ENCODE measurements around the gene ST8SIA1.
"Not testable (repeated sequence)": the region's sequence is repeated elsewhere in the genome, so short reads cannot be mapped to it uniquely, and the experiment has no call there.

ST8SIA1 gene

DNA sequence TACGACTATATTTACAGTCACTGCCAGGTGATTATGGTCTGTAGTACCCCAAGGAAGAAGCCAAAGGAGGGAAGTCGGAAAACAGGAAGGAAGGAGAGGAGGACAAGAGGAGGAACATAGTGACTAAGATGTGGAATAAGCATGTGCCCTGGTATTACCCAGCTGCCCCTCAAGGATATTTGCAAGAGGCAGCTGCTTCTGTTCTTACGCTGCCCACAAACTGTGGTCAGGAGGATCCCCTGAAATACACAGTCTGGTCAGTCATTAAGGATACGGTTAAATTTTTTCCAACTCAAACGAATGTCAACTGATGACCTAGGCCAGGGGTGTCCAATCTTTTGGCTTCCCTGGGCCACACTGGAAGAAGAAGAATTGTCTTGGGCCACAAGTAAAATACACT is 162.0 kb downstream of the ST8SIA1 start:
- Mint-ChIP-seq H3K4me1 (ENCODE audit: low read depth) (peaks cover 1% of the 10 kb centered on the region), H3K27ac (no peak overlapping the region), H3K27me3 (ENCODE audit: low read depth) (no peaks in the 10 kb centered on the region), H3K4me3 (no peak overlapping the region), H3K9me3 (no peaks in the 10 kb centered on the region), H3K36me3 (ENCODE audit: low read depth) (no peaks in the 10 kb centered on the region)

DNA sequence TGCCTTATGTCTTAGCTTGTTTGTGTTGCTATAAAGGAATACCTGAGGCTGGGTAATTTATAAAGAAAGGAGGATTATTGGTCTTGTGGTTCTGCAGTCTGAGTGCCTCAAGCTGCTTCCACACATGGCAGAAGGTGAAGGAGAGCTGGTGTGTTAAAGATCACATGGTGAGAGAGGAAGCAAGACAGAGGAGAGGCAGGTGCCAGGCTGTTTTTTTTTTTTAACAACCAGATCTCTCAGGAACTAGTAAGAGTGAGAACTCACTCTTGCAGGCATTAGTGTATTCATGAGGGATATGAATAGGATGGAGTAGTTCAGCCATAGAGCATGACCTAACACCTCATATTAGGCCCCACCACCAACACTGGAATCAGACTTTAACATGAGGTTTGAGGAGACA is 165.1 kb downstream of the ST8SIA1 start:
- Mint-ChIP-seq H3K4me3 (no peak overlapping the region), H3K9me3 (no peaks in the 10 kb centered on the region), H3K36me3 (ENCODE audit: low read depth) (no peaks in the 10 kb centered on the region), H3K27me3 (ENCODE audit: low read depth) (no peaks in the 10 kb centered on the region), H3K27ac (no peak overlapping the region), H3K4me1 (ENCODE audit: low read depth) (peaks cover 1% of the 10 kb centered on the region)

GRCh38 chr12:22164139-22164538 is 170.4 kb downstream of the ST8SIA1 start:
- H3K9me3 Mint-ChIP-seq = peaks cover 7% of the 10 kb centered on the region
- peaks cover 13% of the 10 kb centered on the region for H3K4me1 Mint-ChIP-seq (ENCODE audit: low read depth)
- peaks cover 1% of the 10 kb centered on the region for H3K36me3 Mint-ChIP-seq (ENCODE audit: low read depth)
- no peaks in the 10 kb centered on the region for H3K27me3 Mint-ChIP-seq (ENCODE audit: low read depth)
- peak overlapping the region; percentile 27 for H3K27ac Mint-ChIP-seq
- H3K4me3 Mint-ChIP-seq = peak overlapping the region; percentile 43

GRCh38 chr12:22163594-22163993 is 170.9 kb downstream of the ST8SIA1 start:
- Mint-ChIP-seq H3K27me3 (ENCODE audit: low read depth) (no peaks in the 10 kb centered on the region), H3K9me3 (peaks cover 7% of the 10 kb centered on the region), H3K4me3 (no peak overlapping the region), H3K36me3 (ENCODE audit: low read depth) (peaks cover 1% of the 10 kb centered on the region), H3K4me1 (ENCODE audit: low read depth) (peaks cover 13% of the 10 kb centered on the region), H3K27ac (no peak overlapping the region)

DNA sequence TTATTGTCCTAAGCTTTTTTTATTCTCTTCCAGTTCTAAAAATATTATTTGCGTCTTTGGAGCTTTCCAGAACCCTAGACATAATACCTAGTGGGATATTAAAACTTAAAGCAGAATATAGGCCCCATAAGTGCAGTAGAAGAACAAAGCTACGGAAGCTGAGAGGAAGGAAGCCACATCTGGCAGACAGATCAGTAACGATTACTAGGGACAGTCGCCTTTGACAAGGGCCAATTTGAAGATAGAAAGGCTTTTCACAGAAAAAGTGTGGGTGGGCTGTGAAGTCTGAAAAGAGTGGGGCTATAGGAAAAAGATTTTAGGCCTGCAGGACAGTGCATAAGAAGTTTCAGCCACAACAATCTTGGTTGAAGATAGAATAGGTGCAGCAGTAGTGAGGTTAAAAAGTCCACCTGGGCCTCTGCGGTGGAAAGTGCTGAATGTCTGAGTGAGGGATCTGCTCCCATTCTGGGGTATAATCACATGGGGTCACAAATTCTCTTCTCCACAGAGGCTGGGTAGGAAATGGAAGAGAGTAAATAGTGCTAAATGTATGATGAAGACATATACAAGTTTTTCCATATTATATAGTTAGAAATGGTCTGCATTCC is 174.0 kb downstream of the ST8SIA1 start:
- peaks cover 7% of the 10 kb centered on the region for H3K9me3 Mint-ChIP-seq
- peaks cover 1% of the 10 kb centered on the region for H3K36me3 Mint-ChIP-seq (ENCODE audit: low read depth)
- no peaks in the 10 kb centered on the region for H3K27me3 Mint-ChIP-seq (ENCODE audit: low read depth)
- peaks cover 13% of the 10 kb centered on the region for H3K4me1 Mint-ChIP-seq (ENCODE audit: low read depth)
- H3K4me3 Mint-ChIP-seq = peak overlapping the region; percentile 14
- H3K27ac Mint-ChIP-seq = peak overlapping the region; percentile 49

GRCh38 chr12:22149286-22149685 is 185.2 kb downstream of the ST8SIA1 start:
- H3K27me3 Mint-ChIP-seq (ENCODE audit: low read depth); H3K4me3 Mint-ChIP-seq; H3K27ac Mint-ChIP-seq: not testable (repeated sequence)
- H3K9me3 Mint-ChIP-seq = peaks cover 33% of the 10 kb centered on the region
- peaks cover 16% of the 10 kb centered on the region for H3K4me1 Mint-ChIP-seq (ENCODE audit: low read depth)
- H3K36me3 Mint-ChIP-seq (ENCODE audit: low read depth) = peaks cover 12% of the 10 kb centered on the region

DNA sequence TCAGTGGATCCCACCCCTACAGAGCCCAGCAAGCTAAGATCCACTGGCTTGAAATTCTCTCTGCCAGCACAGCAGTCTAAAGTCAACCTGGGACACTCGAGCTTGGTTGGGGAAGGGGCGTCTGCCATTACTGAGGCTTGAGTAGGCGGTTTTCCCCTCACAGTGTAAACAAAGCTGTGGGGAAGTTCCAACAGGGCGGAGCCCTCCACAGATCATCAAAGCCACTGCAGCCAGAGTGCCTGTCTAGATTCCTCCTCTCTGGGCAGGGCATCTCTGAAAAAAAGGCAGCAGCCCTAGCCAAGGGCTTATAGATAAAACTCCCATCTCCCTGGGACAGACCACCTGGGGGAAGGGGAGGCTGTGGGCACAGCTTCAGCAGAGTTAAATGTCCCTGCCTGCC is 187.8 kb downstream of the ST8SIA1 start:
- Mint-ChIP-seq H3K27ac (peak overlapping the region; percentile 66), H3K9me3 (peaks cover 31% of the 10 kb centered on the region), H3K36me3 (ENCODE audit: low read depth) (peaks cover 12% of the 10 kb centered on the region), H3K4me1 (ENCODE audit: low read depth) (peaks cover 16% of the 10 kb centered on the region)
- H3K27me3 Mint-ChIP-seq (ENCODE audit: low read depth); H3K4me3 Mint-ChIP-seq: not testable (repeated sequence)

Data from T-helper 1 cell treated with Interleukin-12 subunit alpha and Interleukin-12 subunit beta and Interleukin-4 antibody, amounts not matched to agents 30 μg/mL and 1 μg/mL, for 36 hours (primary cell).